Neuronal stem cell (in vitro differentiated cells): ENCODE measurements around the gene FRAS1.
A peak's percentile ranks its signal among the peaks of the same experiment; 100 is the strongest.

Experiments
- DNase-seq: peaks from one replicate; pipeline ENCODE4 v3.0.0-alpha.2; 2013; ENCODE audit warnings: low spot score
- H2AFZ ChIP-seq: one replicate; pipeline ENCODE4 v1.6.1; 2013; ENCODE audit warnings: mild to moderate bottlenecking, low read length, inconsistent platforms
- H2AK5ac ChIP-seq: 2 replicates; pipeline ENCODE4 v1.6.1; 2013; ENCODE audit warnings: low read depth, mild to moderate bottlenecking, inconsistent platforms, low read length, moderate library complexity, mixed read lengths
- H2BK120ac ChIP-seq: 2 replicates; pipeline ENCODE4 v1.6.1; 2013; ENCODE audit warnings: low read depth, mild to moderate bottlenecking, inconsistent platforms, low read length, moderate library complexity, mixed read lengths
- H2BK12ac ChIP-seq: one replicate; pipeline ENCODE4 v1.6.1; 2013; ENCODE audit warnings: low read length, inconsistent platforms
- H2BK15ac ChIP-seq: 2 replicates; pipeline ENCODE4 v1.6.1; 2013; ENCODE audit warnings: mild to moderate bottlenecking, low read length, inconsistent platforms, mixed read lengths
- H2BK5ac ChIP-seq: one replicate; pipeline ENCODE4 v1.6.1; 2013; ENCODE audit warnings: inconsistent platforms, mild to moderate bottlenecking, low read length, moderate library complexity
- H3K14ac ChIP-seq: one replicate; pipeline ENCODE4 v1.6.1; 2013; ENCODE audit warnings: low read length, inconsistent platforms
- H3K18ac ChIP-seq: 2 replicates; pipeline ENCODE4 v1.6.1; 2013; ENCODE audit warnings: low read length, inconsistent platforms
- H3K23ac ChIP-seq: 2 replicates; pipeline ENCODE4 v1.6.1; 2013; ENCODE audit warnings: low read depth, mild to moderate bottlenecking, mixed read lengths, low read length, inconsistent platforms; ENCODE audit not compliant: poor library complexity
- H3K27ac ChIP-seq: replicated peaks from 3 replicates; pipeline ENCODE4 v1.5.1; 2013; ENCODE audit warnings: low read length, inconsistent platforms
- H3K27me3 ChIP-seq, 3 experiments: 2 replicates each; pipeline ENCODE4 v1.6.1; 2013; ENCODE audit warnings: low read length in 3 of 3, mild to moderate bottlenecking in 2 of 3, inconsistent platforms in 1 of 3, low read depth in 1 of 3, mixed read lengths in 1 of 3, moderate library complexity in 1 of 3; ENCODE audit not compliant: control insufficient read depth in 3 of 3, insufficient read depth in 3 of 3
- H3K36me3 ChIP-seq, 2 donors: replicated peaks in 1 of 2; 2 replicates each; pipeline ENCODE4 v1.6.1; 2013; ENCODE audit warnings: low read length in 2 of 2; ENCODE audit not compliant: control insufficient read depth in 2 of 2, insufficient read depth in 2 of 2
- H3K4ac ChIP-seq: 2 replicates; pipeline ENCODE4 v1.6.1; 2013; ENCODE audit warnings: inconsistent platforms, mild to moderate bottlenecking, low read length, moderate library complexity
- H3K4me1 ChIP-seq, 2 donors: 1 replicate in 1 of 2; 2 replicates in 1 of 2; pipeline ENCODE4 v1.6.1; 2013; ENCODE audit warnings: low read length in 2 of 2, low read depth in 1 of 2; ENCODE audit not compliant: control insufficient read depth in 2 of 2, insufficient read depth in 1 of 2
- H3K4me2 ChIP-seq: one replicate; pipeline ENCODE4 v1.6.1; 2013; ENCODE audit warnings: mild to moderate bottlenecking, low read length, inconsistent platforms; ENCODE audit not compliant: insufficient read depth, poor library complexity, severe bottlenecking
- H3K4me3 ChIP-seq, 2 donors: 2 replicates each; pipeline ENCODE4 v1.5.1; 2013; ENCODE audit warnings: low read length in 2 of 2, mild to moderate bottlenecking in 2 of 2, inconsistent platforms in 1 of 2, moderate library complexity in 1 of 2
- H3K79me1 ChIP-seq: one replicate; pipeline ENCODE4 v1.6.1; 2013; ENCODE audit warnings: low read depth, mild to moderate bottlenecking, inconsistent platforms, low read length, moderate library complexity
- H3K9ac ChIP-seq: one replicate; pipeline ENCODE4 v1.6.1; 2013; ENCODE audit warnings: mild to moderate bottlenecking, low read depth, low read length, inconsistent platforms; ENCODE audit not compliant: poor library complexity
- H3K9me3 ChIP-seq, 2 donors: replicated peaks in 1 of 2; 2 replicates each; pipeline versions ENCODE3 to v1.6.1; 2013; ENCODE audit warnings: low read length in 2 of 2, mild to moderate bottlenecking in 2 of 2, inconsistent platforms in 1 of 2, low read depth in 1 of 2, mixed read lengths in 1 of 2, moderate library complexity in 1 of 2; ENCODE audit not compliant: control insufficient read depth in 2 of 2, insufficient read depth in 1 of 2
- H4K8ac ChIP-seq: one replicate; pipeline ENCODE4 v1.6.1; 2013; ENCODE audit warnings: low read depth, mild to moderate bottlenecking, inconsistent platforms, low read length, moderate library complexity
- H4K91ac ChIP-seq: one replicate; pipeline ENCODE4 v1.6.1; 2013; ENCODE audit warnings: low read length, low read depth, mild to moderate bottlenecking, inconsistent platforms; ENCODE audit not compliant: poor library complexity
- WGBS, 2 donors: extraction: QIAGEN DNeasy Blood & Tissue Kit; methylation state at CpG; one replicate each; pipeline ENCODE4 v1.1.7; 2013; ENCODE audit warnings: missing lambda C conversion rate in 2 of 2, mixed read lengths in 1 of 2; ENCODE audit not compliant: insufficient read length in 2 of 2, insufficient replicate concordance in 1 of 2; ENCODE audit errors: extremely low coverage in 2 of 2; 5-methylcytosine and 5-hydroxymethylcytosine counted together

FRAS1 gene

DNA sequence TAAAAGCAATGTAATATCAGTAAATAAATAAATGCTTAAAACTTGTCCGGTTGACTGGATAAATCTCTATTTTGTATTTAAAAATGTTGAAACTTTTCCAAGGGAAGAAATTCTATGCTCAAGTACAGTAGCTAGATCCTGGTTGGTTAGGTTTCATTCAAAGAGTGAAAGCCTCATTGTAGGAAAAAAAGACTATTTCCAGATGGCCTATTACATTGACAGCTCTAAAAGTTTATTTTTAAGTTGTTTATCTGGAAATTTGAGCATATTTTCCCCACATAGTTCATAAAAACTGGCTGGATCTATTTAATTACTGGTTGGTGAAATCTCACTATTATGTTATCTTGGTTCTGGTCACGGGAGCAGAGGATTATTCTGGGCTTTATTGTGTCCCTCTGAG is 38.0 kb downstream of the FRAS1 start:
- Histone ChIP-seq H2AK5ac (no peak overlapping the region), H3K79me1 (no peaks in the 10 kb centered on the region), H3K4me3 (no peak overlapping the region), H3K4me2 (no peak overlapping the region), H4K8ac (no peak overlapping the region), H3K4ac (no peak overlapping the region), H4K91ac (no peak overlapping the region), H3K9me3 (no peaks in the 10 kb centered on the region), H3K18ac (no peak overlapping the region), H3K4me1 (peaks cover 4 to 10% of the 10 kb centered on the region in 2 donors), H3K14ac (no peak overlapping the region), H3K23ac (no peak overlapping the region), H3K27me3 (no peaks in the 10 kb centered on the region), H3K27ac (no peak overlapping the region), H2BK5ac (no peak overlapping the region), H2BK120ac (no peak overlapping the region), H3K9ac (no peak overlapping the region), H2BK12ac (no peak overlapping the region), H2BK15ac (no peak overlapping the region), H2AFZ (no peak overlapping the region), H3K36me3 (no peaks in the 10 kb centered on the region)
- WGBS, 2 donors: no CpG with 5 or more reads among the region's 2 CpGs
- DNase-seq: no peak

DNA sequence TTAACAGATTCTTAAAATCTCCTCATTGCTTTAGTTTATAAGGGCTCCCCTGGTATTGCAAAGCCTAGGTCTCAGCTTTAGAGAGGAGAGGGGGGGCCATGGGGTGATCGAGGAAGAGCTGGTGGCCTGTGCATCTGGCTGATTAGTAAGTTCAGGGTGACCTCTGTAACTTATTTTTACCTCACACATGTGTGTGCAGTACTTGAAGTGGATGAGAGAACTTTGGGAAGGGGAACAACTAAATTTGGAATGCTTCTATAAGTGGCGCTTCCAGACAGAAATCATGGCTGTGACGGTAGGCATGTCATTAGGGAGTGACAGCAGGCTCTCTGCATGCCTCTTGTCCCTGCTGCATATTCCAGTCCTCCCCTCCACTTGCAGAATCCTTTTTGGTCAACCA is 41.9 kb downstream of the FRAS1 start:
- no peak overlapping the region for H4K8ac ChIP-seq
- H3K9ac ChIP-seq: no peak overlapping the region
- WGBS, 2 donors: no CpG with 5 or more reads among the region's 3 CpGs
- no peak for DNase-seq
- no peak overlapping the region for H3K27ac ChIP-seq
- H3K79me1 ChIP-seq: no peaks in the 10 kb centered on the region
- no peak overlapping the region for H3K4me3 ChIP-seq
- H3K4me2 ChIP-seq: no peak overlapping the region
- no peak overlapping the region for H2BK12ac ChIP-seq
- H2AK5ac ChIP-seq: no peak overlapping the region
- H3K9me3 ChIP-seq: no peaks in the 10 kb centered on the region
- H3K14ac ChIP-seq: no peak overlapping the region
- peaks cover 0 to 3% of the 10 kb centered on the region in 2 donors for H3K4me1 ChIP-seq
- no peak overlapping the region for H2BK5ac ChIP-seq
- no peak overlapping the region for H3K18ac ChIP-seq
- H2BK15ac ChIP-seq: no peak overlapping the region
- H2BK120ac ChIP-seq: no peak overlapping the region
- no peak overlapping the region for H3K4ac ChIP-seq
- H3K27me3 ChIP-seq: no peaks in the 10 kb centered on the region
- no peak overlapping the region for H4K91ac ChIP-seq
- no peak overlapping the region for H2AFZ ChIP-seq
- H3K23ac ChIP-seq: no peak overlapping the region
- H3K36me3 ChIP-seq: no peaks in the 10 kb centered on the region

DNA sequence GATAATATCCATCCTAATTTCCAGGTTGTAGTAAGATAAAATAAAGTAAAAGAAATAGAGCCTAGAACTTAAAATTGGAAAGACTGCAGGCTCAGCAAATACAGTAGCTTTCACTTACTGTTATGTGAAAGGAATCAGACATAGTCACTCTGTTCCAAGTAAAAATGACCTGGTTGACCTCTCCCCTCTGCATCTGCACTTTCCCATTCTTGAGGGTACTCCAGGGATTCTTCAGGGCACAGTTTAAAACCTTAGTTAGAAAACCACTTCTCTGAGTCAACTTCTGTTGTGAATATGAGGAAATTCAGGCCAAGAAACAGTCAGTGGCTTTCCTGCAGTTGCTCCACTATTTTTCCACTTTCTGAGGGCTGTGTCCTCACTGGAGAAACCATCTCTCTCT is 42.9 kb downstream of the FRAS1 start:
- Histone ChIP-seq H2BK120ac (no peak overlapping the region), H3K27ac (no peak overlapping the region), H3K27me3 (no peaks in the 10 kb centered on the region), H3K9ac (no peak overlapping the region), H3K23ac (no peak overlapping the region), H3K4me3 (no peak overlapping the region), H3K4me2 (no peak overlapping the region), H3K18ac (no peak overlapping the region), H3K79me1 (no peaks in the 10 kb centered on the region), H2AFZ (peak overlapping the region; percentile 17), H3K4ac (no peak overlapping the region), H4K91ac (no peak overlapping the region), H2BK12ac (no peak overlapping the region), H2BK5ac (no peak overlapping the region), H4K8ac (no peak overlapping the region), H2BK15ac (no peak overlapping the region), H3K36me3 (no peaks in the 10 kb centered on the region), H3K9me3 (peaks cover 0 to 1% of the 10 kb centered on the region in 2 donors), H2AK5ac (no peak overlapping the region), H3K14ac (no peak overlapping the region), H3K4me1 (peaks cover 0 to 3% of the 10 kb centered on the region in 2 donors)
- no peak for DNase-seq

DNA sequence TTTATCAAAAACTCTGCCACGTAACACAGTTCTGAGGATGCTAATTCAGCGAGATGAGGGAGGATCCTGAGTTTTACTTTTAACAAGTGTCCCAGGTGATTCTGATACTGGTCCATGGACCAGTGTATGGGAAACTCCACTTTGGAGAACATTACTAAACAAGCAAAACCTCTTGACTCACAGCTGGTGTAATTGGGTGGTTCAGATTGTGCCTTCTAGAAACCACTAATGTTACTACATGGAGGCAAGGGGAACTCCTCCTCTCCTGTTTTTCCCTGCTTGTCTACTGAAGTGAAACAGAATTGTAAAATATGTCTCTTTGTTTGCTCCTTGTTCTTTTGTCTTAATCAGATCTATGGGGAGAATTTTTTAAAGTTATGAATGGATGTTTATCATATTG is 62.6 kb downstream of the FRAS1 start:
- no peak for DNase-seq
- Histone ChIP-seq H3K18ac (no peak overlapping the region), H3K27me3 (no peaks in the 10 kb centered on the region), H3K27ac (no peak overlapping the region), H3K9me3 (no peaks in the 10 kb centered on the region), H3K4me1 (no peaks in the 10 kb centered on the region), H3K36me3 (no peaks in the 10 kb centered on the region), H3K4me3 (no peak overlapping the region), H3K9ac (no peak overlapping the region), H4K91ac (no peak overlapping the region), H3K79me1 (no peaks in the 10 kb centered on the region), H3K23ac (no peak overlapping the region), H2BK5ac (no peak overlapping the region), H2BK12ac (no peak overlapping the region), H2BK15ac (no peak overlapping the region), H3K14ac (no peak overlapping the region), H3K4ac (no peak overlapping the region), H2AFZ (no peak overlapping the region), H2AK5ac (no peak overlapping the region), H3K4me2 (no peak overlapping the region), H4K8ac (no peak overlapping the region), H2BK120ac (no peak overlapping the region)
- no CpG with 5 or more reads among the region's 2 CpGs for WGBS, 2 donors
